H1 (cell line): Measurements from ENCODE around the gene GTSE1. TPM values are rescaled to one million over a fixed set of nuclear protein-coding genes. Genes with fewer than 3 reads are reported as not detected.

ENCODE experiments used
- CTCF ChIA-PET: fragments of 300-600 bp; sonication (Branson Sonifier 250); formaldehyde crosslinking; loops from one replicate; lab custom pipeline; 2021; ENCODE audit not compliant: partially characterized antibody; lab: Charles Lee
- POLR2A ChIA-PET: fragments of 300-600 bp; sonication (Branson Sonifier 250); formaldehyde crosslinking; loops from one replicate; lab custom pipeline; 2021; ENCODE audit warnings: inconsistent platforms; ENCODE audit not compliant: partially characterized antibody; lab: Charles Lee
- DNase-seq, 2 experiments: peaks; one replicate each; pipeline versions ENCODE4 v3.0.0 to v3.0.0-alpha.2; 2010 to 2022; ENCODE audit warnings: low spot score in 2 of 2, low read depth in 1 of 2, mixed read lengths in 1 of 2
- FAIRE-seq: peaks from 2 replicates; lab custom pipeline; 2011; peaks lifted over from hg19 to GRCh38; lab: Jason Lieb, UNC
- H2AFZ ChIP-seq: 2 replicates; pipeline ENCODE4 v1.8.1; 2012; ENCODE audit warnings: low read length, inconsistent platforms
- H2AK5ac ChIP-seq: 2 replicates; pipeline ENCODE4 v1.6.1; 2013; ENCODE audit warnings: low read depth, low read length
- H2BK120ac ChIP-seq: replicated peaks from 2 replicates; pipeline ENCODE3; 2013; ENCODE audit warnings: low read depth, low read length, inconsistent platforms
- H2BK12ac ChIP-seq: 2 replicates; pipeline ENCODE4 v1.6.1; 2013; ENCODE audit warnings: low read depth, low read length
- H2BK15ac ChIP-seq: 2 replicates; pipeline ENCODE4 v1.6.1; 2013; ENCODE audit warnings: low read length
- H2BK20ac ChIP-seq: 2 replicates; pipeline ENCODE4 v1.6.1; 2013; ENCODE audit warnings: low read length
- H2BK5ac ChIP-seq: 2 replicates; pipeline ENCODE4 v1.6.1; 2013; ENCODE audit warnings: low read depth, low read length
- H3K14ac ChIP-seq: 2 replicates; pipeline ENCODE4 v1.6.1; 2013; ENCODE audit warnings: inconsistent platforms; ENCODE audit not compliant: insufficient read length
- H3K18ac ChIP-seq: 2 replicates; pipeline ENCODE4 v1.6.1; 2013; ENCODE audit warnings: low read length; ENCODE audit errors: extremely low read depth
- H3K23ac ChIP-seq: 2 replicates; pipeline ENCODE4 v1.6.1; 2013; ENCODE audit warnings: inconsistent platforms; ENCODE audit not compliant: insufficient read length
- H3K23me2 ChIP-seq: 2 replicates; pipeline ENCODE4 v1.6.1; 2013; ENCODE audit warnings: low read depth, low read length
- H3K27ac ChIP-seq: 2 replicates; pipeline ENCODE4 v1.6.1; 2011; ENCODE audit warnings: low read depth, low read length, inconsistent platforms
- H3K27me3 ChIP-seq, 4 experiments: replicated peaks in 1 of 4; 1 replicate in 1 of 4; 2 replicates in 3 of 4; pipeline versions ENCODE4 v1.6.1 to v1.8.1; 2011 to 2013; ENCODE audit warnings: low read length in 3 of 4, mild to moderate bottlenecking in 3 of 4, inconsistent platforms in 2 of 4, mixed read lengths in 2 of 4, moderate library complexity in 1 of 4; ENCODE audit not compliant: control insufficient read depth in 3 of 4, insufficient read depth in 3 of 4; ENCODE audit errors: extremely low read depth in 1 of 4
- H3K36me3 ChIP-seq, 4 experiments: 2 replicates each; pipeline versions ENCODE4 v1.6.1 to v1.8.1; 2011 to 2013; ENCODE audit warnings: mild to moderate bottlenecking in 4 of 4, low read length in 3 of 4, moderate library complexity in 2 of 4, control low read depth in 1 of 4, inconsistent platforms in 1 of 4; ENCODE audit not compliant: insufficient read depth in 4 of 4, control insufficient read depth in 2 of 4
- H3K4ac ChIP-seq: replicated peaks from 2 replicates; pipeline ENCODE3; 2013; ENCODE audit warnings: low read length, low read depth, mixed read lengths, inconsistent platforms; ENCODE audit not compliant: insufficient read length
- H3K4me1 ChIP-seq, 4 experiments: replicated peaks in 1 of 4; 1 replicate in 1 of 4; 2 replicates in 3 of 4; pipeline versions ENCODE4 v1.6.1 to v1.8.1; 2011 to 2013; ENCODE audit warnings: low read length in 3 of 4, inconsistent platforms in 2 of 4, mixed read lengths in 1 of 4; ENCODE audit not compliant: insufficient read depth in 4 of 4, control insufficient read depth in 3 of 4
- H3K4me2 ChIP-seq, 2 experiments: 2 replicates each; pipeline versions ENCODE4 v1.6.1 to v1.8.1; 2011 to 2013; ENCODE audit warnings: low read depth in 2 of 2, low read length in 2 of 2, control low read depth in 1 of 2, inconsistent platforms in 1 of 2, mild to moderate bottlenecking in 1 of 2; ENCODE audit not compliant: insufficient read depth in 1 of 2
- H3K4me3 ChIP-seq, 4 experiments: fragments of 200-600, 300-600 bp in 1 of 4; sonication (generic), shearing (Covaris generic), sonication (Bioruptor Twin) in 1 of 4; 2 replicates each; pipeline versions ENCODE4 v1.5.1 to v1.8.1; 2011 to 2016; ENCODE audit warnings: low read length in 4 of 4, low read depth in 3 of 4, control low read depth in 2 of 4, inconsistent platforms in 2 of 4, mild to moderate bottlenecking in 2 of 4, mixed read lengths in 1 of 4, moderate library complexity in 1 of 4; ENCODE audit not compliant: insufficient read depth in 2 of 4; ENCODE audit errors: extremely low read depth in 1 of 4
- H3K56ac ChIP-seq: replicated peaks from 2 replicates; pipeline ENCODE3; 2013; ENCODE audit warnings: low read depth, mild to moderate bottlenecking, mixed read lengths, low read length, inconsistent platforms; ENCODE audit not compliant: insufficient read length
- H3K79me1 ChIP-seq: 2 replicates; pipeline ENCODE4 v1.6.1; 2013; ENCODE audit warnings: low read depth, low read length, control low read depth
- H3K79me2 ChIP-seq, 2 experiments: 2 replicates each; pipeline versions ENCODE4 v1.6.1 to v1.8.1; 2012 to 2013; ENCODE audit warnings: low read length in 2 of 2, mild to moderate bottlenecking in 2 of 2, inconsistent platforms in 1 of 2; ENCODE audit not compliant: insufficient read depth in 2 of 2, control insufficient read depth in 1 of 2
- H3K9ac ChIP-seq, 4 experiments: replicated peaks in 1 of 4; 1 replicate in 1 of 4; 2 replicates in 3 of 4; pipeline versions ENCODE4 v1.6.1 to v1.8.1; 2011 to 2013; ENCODE audit warnings: low read depth in 3 of 4, low read length in 3 of 4, control low read depth in 2 of 4, mild to moderate bottlenecking in 2 of 4, moderate library complexity in 2 of 4, inconsistent platforms in 1 of 4; ENCODE audit errors: extremely low read depth in 1 of 4
- H3K9me3 ChIP-seq, 2 experiments: 2 replicates each; pipeline versions ENCODE4 v1.6.1 to v1.8.1; 2012 to 2013; ENCODE audit warnings: mild to moderate bottlenecking in 2 of 2, moderate library complexity in 2 of 2, control low read depth in 1 of 2, inconsistent platforms in 1 of 2, low read depth in 1 of 2, low read length in 1 of 2, mixed read lengths in 1 of 2; ENCODE audit not compliant: insufficient read depth in 2 of 2
- H4K20me1 ChIP-seq, 2 experiments: replicated peaks in 1 of 2; 2 replicates each; pipeline versions ENCODE3 to v1.8.1; 2011 to 2013; ENCODE audit warnings: inconsistent platforms in 2 of 2, low read length in 2 of 2, mild to moderate bottlenecking in 1 of 2; ENCODE audit not compliant: insufficient read depth in 2 of 2, control insufficient read depth in 1 of 2
- H4K5ac ChIP-seq: 2 replicates; pipeline ENCODE4 v1.6.1; 2013; ENCODE audit warnings: low read length, low read depth, mixed read lengths, inconsistent platforms; ENCODE audit not compliant: insufficient read length
- H4K8ac ChIP-seq: 2 replicates; pipeline ENCODE4 v1.8.0; 2013; ENCODE audit warnings: mild to moderate bottlenecking, moderate library complexity, low read length, inconsistent platforms; ENCODE audit not compliant: insufficient read depth; ENCODE audit errors: extremely low read depth
- H4K91ac ChIP-seq: replicated peaks from 2 replicates; pipeline ENCODE3; 2013; ENCODE audit warnings: low read length, mixed read lengths, inconsistent platforms; ENCODE audit not compliant: insufficient read length
- BRCA1 ChIP-seq: IDR thresholded peaks from 2 replicates; pipeline ENCODE4 v1.6.1; 2012; ENCODE audit warnings: low read depth, low read length, improper control_type of control experiment
- HDAC6 ChIP-seq: IDR thresholded peaks from one replicate; pipeline ENCODE4 v1.7.1; 2012; ENCODE audit warnings: low read depth, mild to moderate bottlenecking, inconsistent platforms, low read length, moderate library complexity
- MAFK ChIP-seq: IDR thresholded peaks from 2 replicates; pipeline ENCODE4 v1.6.1; 2012; ENCODE audit warnings: low read depth, mild to moderate bottlenecking, improper control_type of control experiment, low read length
- RXRA ChIP-seq: IDR thresholded peaks from 2 replicates; pipeline ENCODE4 v1.6.1; 2011; ENCODE audit warnings: low read depth, mild to moderate bottlenecking, low read length, moderate library complexity; ENCODE audit not compliant: insufficient read depth
- SIRT6 ChIP-seq: IDR thresholded peaks from one replicate; pipeline ENCODE4 v1.7.1; 2012; ENCODE audit warnings: low read length, inconsistent platforms
- TAF7 ChIP-seq: optimal IDR thresholded peaks from 2 replicates; pipeline ENCODE3; 2011; ENCODE audit warnings: low read depth, mild to moderate bottlenecking, inconsistent platforms, low read length, moderate library complexity, borderline replicate concordance
- TBP ChIP-seq: IDR thresholded peaks from 2 replicates; pipeline ENCODE4 v1.6.1; 2011; ENCODE audit warnings: low read depth, low read length, improper control_type of control experiment
- ZNF274 ChIP-seq: IDR thresholded peaks from 2 replicates; pipeline ENCODE4 v1.7.0; 2012; ENCODE audit warnings: low read length, borderline replicate concordance; ENCODE audit errors: extremely low read depth
- WGBS, 2 experiments: shearing (Covaris generic) in 1 of 2; methylation state at CpG; one replicate each; pipeline versions ENCODE4 v1.1.6 to v1.1.7; 2013 to 2015; ENCODE audit warnings: low lambda C conversion rate in 2 of 2, mixed read lengths in 2 of 2, inconsistent platforms in 1 of 2, low coverage in 1 of 2, missing lambda C conversion rate in 1 of 2; ENCODE audit not compliant: insufficient replicate concordance in 2 of 2, insufficient coverage in 1 of 2, insufficient read length in 1 of 2; ENCODE audit errors: extremely low coverage in 1 of 2, missing lambda C conversion rate in 1 of 2; 5-methylcytosine and 5-hydroxymethylcytosine counted together
- polyA plus RNA-seq, 7 experiments: library from polyadenylated mRNA; depleted of rRNA in 3 of 7; stranded (reverse) in 5 of 7; unstranded in 2 of 7; fragments of >200 nt in 5 of 7; fragments of 200-250 nt in 2 of 7; gene quantifications; 1 replicate in 5 of 7; 2 replicates in 1 of 7; 4 replicates in 1 of 7; pipeline versions ENCODE4 v1.2.1 to v1.2.3, GENCODE V29; 2011 to 2013; ENCODE audit warnings: missing spikeins in 2 of 7, mixed read lengths in 2 of 7
- total RNA-seq: library from RNA; stranded (reverse); fragmentation: NEBNext Ultra II Directional; extraction: Animal tissue kit (Norgen Biotek cat#: 25700); gene quantifications from 2 replicates; pipeline ENCODE4 v1.2.1, GENCODE V29; 2021

The GTSE1 gene
- total and polyA plus RNA-seq, 2 of the 8 experiments (the other 6 are each of a cell fraction or from before 2014, with no cell fraction given) = 17.5 to 38.6 TPM

- Histone ChIP-seq H2AFZ (no peak overlapping the region), H4K8ac (peak overlapping the region; percentile 11; the same call in 1 of the 2 replicates), H4K5ac (no peak overlapping the region), H3K79me1 (peaks cover 4% of the 10 kb centered on the region), H3K56ac (no peak overlapping the region), H3K23ac (no peak overlapping the region), H3K4ac (no peak overlapping the region), H4K20me1 (peaks cover 7 to 27% of the 10 kb centered on the region in 2 experiments), H2BK15ac (no peak overlapping the region), H3K27ac (no peak overlapping the region), H3K4me1 (no peaks in the 10 kb centered on the region), H3K4me2 (no peak overlapping the region), H2AK5ac (no peak overlapping the region), H2BK5ac (no peak overlapping the region), H3K14ac (no peak overlapping the region), H3K23me2 (no peaks in the 10 kb centered on the region), H3K9ac (no peak overlapping the region), H2BK120ac (no peak overlapping the region), H3K18ac (no peak overlapping the region), H2BK12ac (no peak overlapping the region), H3K79me2 (peaks cover 0 to 3% of the 10 kb centered on the region in 2 experiments; a peak in 1 of 4 replicates), H4K91ac (no peak overlapping the region), H3K36me3 (peaks cover 33 to 85% (median 68%) of the 10 kb centered on the region in 4 experiments), H2BK20ac (no peak overlapping the region), H3K27me3 (no peaks in the 10 kb centered on the region), H3K9me3 (no peaks in the 10 kb centered on the region), H3K4me3 (no peak overlapping the region)
- ChIA-PET POLR2A (interaction anchor here (1.4 kb wide), 1 partner anchor 11 kb away, joined by 3 read pairs; no protein-coding TSS in a partner anchor), CTCF (interaction anchor here (1.0 kb wide), 1 partner anchor 10 kb away, joined by 3 read pairs; no protein-coding TSS in a partner anchor)
- DNase-seq = no peak
- FAIRE-seq = no peak
- TF ChIP-seq MAFK (no peak), ZNF274 (no peak), SIRT6 (no peak), HDAC6 (no peak), RXRA (no peak), TBP (no peak), TAF7 (no peak), BRCA1 (no peak)
- WGBS, 2 experiments = 92% methylated on average over 19 of the region's 19 CpGs; no CpG with 5 or more reads in 1 of the 2 experiments
These were observed 50.2 kb downstream of the GTSE1 start for GRCh38 chr22:46346680-46347405.
